Esophagus muscularis mucosa (tissue), 3 donors: Measurements from ENCODE around the gene LIMK2.
A peak's percentile ranks its signal among the peaks of the same experiment; 100 is the strongest.

Experiments used
- CTCF ChIP-seq, 3 experiments: fragments of 200-600 bp in 2 of 3; fragments of 450-650 bp in 1 of 3; sonication (generic) in 2 of 3; IDR thresholded peaks; one replicate each; pipeline ENCODE4 v1.5.1; 2017 to 2019; ENCODE audit warnings: antibody characterized with exemption in 3 of 3, mild to moderate bottlenecking in 2 of 3, moderate library complexity in 1 of 3
- POLR2A ChIP-seq: fragments of 450-650 bp; IDR thresholded peaks from one replicate; pipeline ENCODE4 v1.6.1; 2017; ENCODE audit warnings: antibody characterized with exemption, moderate library complexity, mild to moderate bottlenecking, low read depth
- POLR2AphosphoS5 ChIP-seq, 2 donors: sonication (generic); formaldehyde crosslinking; IDR thresholded peaks; one replicate each; pipeline ENCODE4 v1.6.1; 2017; ENCODE audit warnings: antibody characterized with exemption in 2 of 2

GRCh38 chr22:31248138-31248745 lies 36.1 kb downstream of the LIMK2 start:
- TF ChIP-seq CTCF (IDR thresholded peaks at IDR 0.05) (no peak), POLR2AphosphoS5 (IDR thresholded peaks at IDR 0.05) (peak; percentile 81 to 84), POLR2A (peak; percentile 5)
